HG03354 (cell line): Measurements from ENCODE around the gene RTN4RL1.
"Not testable (repeated sequence)": the region's sequence is repeated elsewhere in the genome, so short reads cannot be mapped to it uniquely, and the experiment has no call there.

ENCODE experiments used
- ATAC-seq: cut with Tn5 transposase; IDR thresholded peaks from one replicate; pipeline ENCODE4 v1.9.1; 2021; ENCODE audit warnings: mild to moderate bottlenecking; ENCODE audit not compliant: unreplicated experiment, poor library complexity, severe bottlenecking

RTN4RL1 gene

GRCh38 chr17:2028737-2029136 lies 3.6 kb upstream of the RTN4RL1 start:
- no peak for ATAC-seq

- ATAC-seq, result no peak
Measured at GRCh38 chr17:2028234-2028614, 3.1 kb upstream of the RTN4RL1 start.

- no peak for ATAC-seq
Measured at GRCh38 chr17:2027528-2028233, 2.5 kb upstream of the RTN4RL1 start.

- ATAC-seq, result no peak
Measured at GRCh38 chr17:2025622-2026309, 632 bp upstream of the RTN4RL1 start.

- no peak for ATAC-seq
Measured at GRCh38 chr17:2024572-2025219, 438 bp downstream of the RTN4RL1 start.

- ATAC-seq, result no peak
Measured at GRCh38 chr17:2023692-2024571, 1.2 kb downstream of the RTN4RL1 start.

GRCh38 chr17:2023256-2023655 lies 1.9 kb downstream of the RTN4RL1 start:
- ATAC-seq, result no peak

GRCh38 chr17:2022647-2023240 lies 2.4 kb downstream of the RTN4RL1 start:
- ATAC-seq, result no peak

- ATAC-seq, result no peak
Measured at GRCh38 chr17:2020721-2021120, 4.4 kb downstream of the RTN4RL1 start.

- ATAC-seq, result no peak
Measured at GRCh38 chr17:2019723-2020122, 5.4 kb downstream of the RTN4RL1 start.

GRCh38 chr17:2018716-2019510 lies 6.2 kb downstream of the RTN4RL1 start:
- ATAC-seq, result no peak

- ATAC-seq, result no peak
Measured at GRCh38 chr17:2017274-2017941, 7.7 kb downstream of the RTN4RL1 start.

GRCh38 chr17:2016494-2016893 lies 8.6 kb downstream of the RTN4RL1 start:
- no peak for ATAC-seq

GRCh38 chr17:2015314-2015713 lies 9.8 kb downstream of the RTN4RL1 start:
- no peak for ATAC-seq

- no peak for ATAC-seq
Measured at GRCh38 chr17:2013994-2014317, 11.2 kb downstream of the RTN4RL1 start.

- ATAC-seq, result not testable (repeated sequence)
Measured at GRCh38 chr17:2013220-2013993, 11.7 kb downstream of the RTN4RL1 start.

- ATAC-seq, result no peak
Measured at GRCh38 chr17:2012499-2012898, 12.6 kb downstream of the RTN4RL1 start.
